ENCODE data around the gene ANAPC4. TPM values are rescaled to one million over a fixed set of nuclear protein-coding genes. Genes with fewer than 3 reads are reported as not detected.

ANAPC4 gene
- total and polyA plus RNA-seq, 10 donors: 25.5 to 58.9 (median 43.5) TPM

DNA sequence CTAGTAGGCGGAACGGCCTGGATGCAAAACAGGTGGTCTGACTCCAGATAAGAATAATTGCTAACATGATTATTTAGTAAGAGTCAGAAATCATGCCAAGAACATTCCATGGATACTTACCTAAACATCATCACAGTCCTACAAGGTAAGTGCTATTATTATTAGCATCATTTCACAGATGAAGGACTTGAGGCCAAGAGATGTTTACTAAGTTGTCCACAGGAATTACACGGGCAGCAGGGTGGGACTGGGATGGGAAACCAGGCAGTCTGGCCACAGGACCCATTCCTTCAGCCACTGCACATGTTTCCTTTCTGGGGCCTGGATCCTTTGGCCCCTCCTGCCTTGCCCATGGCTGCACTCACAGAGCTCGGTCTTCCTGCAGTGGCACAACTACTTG lies 48.3 kb downstream of the ANAPC4 start:
- no peaks in the 10 kb centered on the region for H3K9me3 ChIP-seq
- no peaks in the 10 kb centered on the region for H3K27me3 ChIP-seq (replicated peaks in 1 of 7)
- WGBS, 5 donors: 84 to 95% (median 88%) methylated on average over 4 of the region's 4 CpGs
- intact Hi-C loops (cut with DNase I; ENCODE audit: low total_unique reads): no loop called here
- TF ChIP-seq, protein P1, sequence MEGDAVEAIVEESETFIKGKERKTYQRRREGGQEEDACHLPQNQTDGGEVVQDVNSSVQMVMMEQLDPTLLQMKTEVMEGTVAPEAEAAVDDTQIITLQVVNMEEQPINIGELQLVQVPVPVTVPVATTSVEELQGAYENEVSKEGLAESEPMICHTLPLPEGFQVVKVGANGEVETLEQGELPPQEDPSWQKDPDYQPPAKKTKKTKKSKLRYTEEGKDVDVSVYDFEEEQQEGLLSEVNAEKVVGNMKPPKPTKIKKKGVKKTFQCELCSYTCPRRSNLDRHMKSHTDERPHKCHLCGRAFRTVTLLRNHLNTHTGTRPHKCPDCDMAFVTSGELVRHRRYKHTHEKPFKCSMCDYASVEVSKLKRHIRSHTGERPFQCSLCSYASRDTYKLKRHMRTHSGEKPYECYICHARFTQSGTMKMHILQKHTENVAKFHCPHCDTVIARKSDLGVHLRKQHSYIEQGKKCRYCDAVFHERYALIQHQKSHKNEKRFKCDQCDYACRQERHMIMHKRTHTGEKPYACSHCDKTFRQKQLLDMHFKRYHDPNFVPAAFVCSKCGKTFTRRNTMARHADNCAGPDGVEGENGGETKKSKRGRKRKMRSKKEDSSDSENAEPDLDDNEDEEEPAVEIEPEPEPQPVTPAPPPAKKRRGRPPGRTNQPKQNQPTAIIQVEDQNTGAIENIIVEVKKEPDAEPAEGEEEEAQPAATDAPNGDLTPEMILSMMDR (IDR thresholded peaks at IDR 0.05 in 8 of 11, conservative IDR thresholded peaks at IDR 0.05 in 3 of 11): no peak
- TF ChIP-seq POLR2A (IDR thresholded peaks at IDR 0.05) (no peak), POLR2AphosphoS5 (IDR thresholded peaks at IDR 0.05) (no peak)
- DNase-seq: no peak
- peaks cover 0 to 6% (median 0%) of the 10 kb centered on the region in 6 donors for H3K4me1 ChIP-seq
- peaks cover 0 to 23% (median 0%) of the 10 kb centered on the region in 6 donors for H3K36me3 ChIP-seq
- no peak overlapping the region for H3K4me3 ChIP-seq
- no peak overlapping the region for H3K27ac ChIP-seq

DNA sequence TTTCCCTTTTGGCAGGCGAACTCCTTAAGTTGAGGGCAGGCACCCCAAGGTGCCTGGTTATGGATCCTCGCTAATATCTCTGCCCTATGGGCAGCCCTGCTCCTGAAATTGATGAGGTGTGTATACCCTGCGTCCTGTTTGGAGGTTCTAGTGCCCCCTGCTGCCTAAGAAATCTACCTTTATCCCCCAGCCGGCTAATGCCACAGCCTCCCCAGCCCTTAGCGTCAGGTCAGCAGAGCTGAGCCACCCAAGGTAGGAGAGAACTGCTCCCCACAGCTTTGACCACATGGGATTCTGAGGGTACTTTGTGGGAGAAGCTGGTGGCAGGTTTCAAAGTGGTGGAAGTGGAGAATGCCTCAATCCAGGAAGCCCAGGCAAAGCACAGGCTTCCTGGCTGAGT lies 50.8 kb downstream of the ANAPC4 start:
- Histone ChIP-seq H3K4me3 (no peak overlapping the region), H3K4me1 (no peaks in the 10 kb centered on the region), H3K9me3 (no peaks in the 10 kb centered on the region), H3K27ac (no peak overlapping the region), H3K36me3 (peaks cover 0 to 10% (median 0%) of the 10 kb centered on the region in 6 donors), H3K27me3 (replicated peaks in 1 of 7) (no peaks in the 10 kb centered on the region)
- DNase-seq: no peak
- TF ChIP-seq POLR2A (IDR thresholded peaks at IDR 0.05): no peak
- no peak for TF ChIP-seq POLR2AphosphoS5 (IDR thresholded peaks at IDR 0.05)
- TF ChIP-seq, protein P1 (IDR thresholded peaks at IDR 0.05 in 8 of 11, conservative IDR thresholded peaks at IDR 0.05 in 3 of 11): no peak
- 77 to 96% (median 89%) methylated on average over 2 to 5 of the region's 5 CpGs for WGBS, 5 donors
- intact Hi-C loops (cut with DNase I; ENCODE audit: low total_unique reads): no loop called here

DNA sequence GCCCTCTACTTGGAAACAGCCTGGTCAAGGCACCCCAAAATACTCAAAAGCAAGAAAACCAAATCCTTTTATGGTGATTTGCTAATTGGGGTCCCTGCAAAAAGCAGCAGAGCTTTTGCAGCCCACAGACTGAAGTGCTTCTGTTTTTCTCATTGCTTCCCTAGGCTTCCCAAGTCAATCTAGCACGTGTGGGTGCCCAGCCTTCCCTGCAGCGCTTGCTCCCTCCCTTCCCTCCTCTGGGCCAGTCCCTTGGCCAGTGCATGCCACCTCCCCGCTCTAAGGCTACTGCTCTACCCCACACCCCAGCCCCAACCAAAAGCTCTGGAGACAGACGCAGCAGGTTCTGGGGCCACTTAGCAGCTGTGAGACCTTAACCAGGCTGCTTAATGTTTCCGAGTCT lies 53.6 kb downstream of the ANAPC4 start:
- Histone ChIP-seq H3K9me3 (no peaks in the 10 kb centered on the region), H3K27ac (no peak overlapping the region), H3K27me3 (replicated peaks in 1 of 7) (no peaks in the 10 kb centered on the region), H3K4me1 (no peaks in the 10 kb centered on the region), H3K36me3 (peaks cover 0 to 4% (median 0%) of the 10 kb centered on the region in 6 donors), H3K4me3 (no peak overlapping the region)
- intact Hi-C loops (cut with DNase I; ENCODE audit: low total_unique reads): no loop called here
- no peak for DNase-seq
- 88 to 96% (median 90%) methylated on average over 5 of the region's 5 CpGs for WGBS, 5 donors
- TF ChIP-seq POLR2A (IDR thresholded peaks at IDR 0.05) (no peak), POLR2AphosphoS5 (IDR thresholded peaks at IDR 0.05) (no peak)
- TF ChIP-seq, protein P1 (IDR thresholded peaks at IDR 0.05 in 8 of 11, conservative IDR thresholded peaks at IDR 0.05 in 3 of 11): no peak

DNA sequence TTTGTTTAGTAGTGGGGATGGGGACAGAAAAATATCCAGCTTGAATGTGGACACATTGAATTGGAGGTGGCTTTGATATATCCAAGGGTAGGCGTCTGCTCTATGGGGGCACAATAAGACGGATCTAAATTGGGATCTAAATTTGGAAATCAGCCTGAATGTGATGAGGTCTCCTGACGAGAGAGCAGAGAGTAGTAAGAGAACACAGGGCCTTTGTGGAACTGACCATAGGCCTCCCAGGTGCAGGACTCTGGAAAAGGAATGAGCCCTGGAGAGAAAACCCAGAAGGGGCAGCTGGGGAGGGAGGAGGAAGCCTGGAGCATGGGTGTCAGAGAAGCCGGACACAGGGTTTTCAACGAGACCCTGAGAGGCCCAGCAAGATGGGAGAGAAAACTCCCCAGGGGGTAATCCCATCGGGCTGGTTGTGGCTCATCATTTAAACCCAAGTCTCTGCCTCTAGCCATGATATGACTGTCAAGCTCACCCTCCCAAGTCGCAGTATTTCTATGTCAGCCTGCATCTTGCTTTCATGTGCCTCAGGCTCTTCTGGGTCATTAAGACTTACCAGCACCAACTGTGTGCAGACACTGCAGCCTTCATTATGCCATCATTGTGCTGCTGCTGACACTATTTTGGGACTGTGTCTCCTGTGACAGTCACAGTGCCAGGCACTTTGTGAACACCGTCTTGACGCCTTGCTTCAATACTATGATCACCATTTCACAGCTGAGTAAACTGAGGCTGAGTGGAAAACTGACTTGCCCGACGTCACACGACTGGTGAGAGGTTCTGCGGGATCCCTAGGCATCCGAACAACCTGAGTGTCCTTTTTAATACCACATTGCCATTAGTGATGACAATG lies 57.1 kb downstream of the ANAPC4 start:
- TF ChIP-seq POLR2A (IDR thresholded peaks at IDR 0.05) (no peak), POLR2AphosphoS5 (IDR thresholded peaks at IDR 0.05) (no peak)
- TF ChIP-seq, protein P1 (IDR thresholded peaks at IDR 0.05 in 8 of 11, conservative IDR thresholded peaks at IDR 0.05 in 3 of 11): no peak
- WGBS, 5 donors: 90 to 95% (median 92%) methylated on average over 14 of the region's 14 CpGs
- no peak for DNase-seq
- Histone ChIP-seq H3K36me3 (no peaks in the 10 kb centered on the region), H3K9me3 (peaks cover 0 to 6% (median 3%) of the 10 kb centered on the region in 8 donors), H3K4me3 (no peak overlapping the region), H3K27me3 (replicated peaks in 1 of 7) (no peaks in the 10 kb centered on the region), H3K4me1 (no peaks in the 10 kb centered on the region), H3K27ac (no peak overlapping the region)
- intact Hi-C loops (cut with DNase I; ENCODE audit: low total_unique reads): no loop called here

Measured in spleen (tissue), 11 donors.